ENCODE data around the gene IER5L. TPM values are rescaled to one million over a fixed set of nuclear protein-coding genes. Genes with fewer than 3 reads are reported as not detected.
"Not testable (repeated sequence)": the region's sequence is repeated elsewhere in the genome, so short reads cannot be mapped to it uniquely, and the experiment has no call there.

Gene IER5L
- total and polyA plus RNA-seq, 4 donors = 5.9 to 17.5 (median 9.0) TPM

- peak overlapping the region; percentile 100 for H3K27ac ChIP-seq (ENCODE audit: low read depth, low read length)
- WGBS (ENCODE audit: insufficient coverage) = 95% methylated on average over 7 of the region's 9 CpGs
- no peaks in the 10 kb centered on the region for H3K27me3 ChIP-seq (ENCODE audit: control insufficient read depth, insufficient read depth, low read length)
- no peak overlapping the region for H3K4me3 ChIP-seq (ENCODE audit: low read depth, low read length)
- H3K4me1 ChIP-seq (ENCODE audit: control insufficient read depth, insufficient read depth, low read length) = peaks cover 56% of the 10 kb centered on the region
- H3K36me3 ChIP-seq (ENCODE audit: control insufficient read depth, insufficient read depth, low read length) = peaks cover 63% of the 10 kb centered on the region
- no peak for DNase-seq (ENCODE audit: low read depth in 4 of 6, low spot score in 6 of 6)
- H3K9me3 ChIP-seq (ENCODE audit: control insufficient read depth, insufficient read depth, low read length) = no peaks in the 10 kb centered on the region
Observed at GRCh38 chr9:129138144-129138462, 40.0 kb downstream of the IER5L start.

GRCh38 chr9:129137292-129138143 lies 40.5 kb downstream of the IER5L start:
- Histone ChIP-seq H3K4me1 (ENCODE audit: control insufficient read depth, insufficient read depth, low read length) (peaks cover 50% of the 10 kb centered on the region), H3K36me3 (ENCODE audit: control insufficient read depth, insufficient read depth, low read length) (peaks cover 63% of the 10 kb centered on the region), H3K27ac (ENCODE audit: low read depth, low read length) (peak overlapping the region; percentile 100), H3K9me3 (ENCODE audit: control insufficient read depth, insufficient read depth, low read length) (no peaks in the 10 kb centered on the region), H3K27me3 (ENCODE audit: control insufficient read depth, insufficient read depth, low read length) (no peaks in the 10 kb centered on the region), H3K4me3 (ENCODE audit: low read depth, low read length) (no peak overlapping the region)
- WGBS (ENCODE audit: insufficient coverage) = 91% methylated on average over 15 of the region's 19 CpGs
- DNase-seq (ENCODE audit: low read depth in 4 of 6, low spot score in 6 of 6) = no peak

- DNase-seq (ENCODE audit: low read depth in 4 of 6, low spot score in 6 of 6) = no peak
- Histone ChIP-seq H3K4me3 (ENCODE audit: low read depth, low read length) (no peak overlapping the region), H3K27ac (ENCODE audit: low read depth, low read length) (no peak overlapping the region), H3K4me1 (ENCODE audit: control insufficient read depth, insufficient read depth, low read length) (peaks cover 40% of the 10 kb centered on the region), H3K9me3 (ENCODE audit: control insufficient read depth, insufficient read depth, low read length) (no peaks in the 10 kb centered on the region), H3K36me3 (ENCODE audit: control insufficient read depth, insufficient read depth, low read length) (peaks cover 67% of the 10 kb centered on the region), H3K27me3 (ENCODE audit: control insufficient read depth, insufficient read depth, low read length) (no peaks in the 10 kb centered on the region)
- 62% methylated on average over 12 of the region's 16 CpGs for WGBS (ENCODE audit: insufficient coverage)
Observed at GRCh38 chr9:129136446-129137035, 41.5 kb downstream of the IER5L start.

GRCh38 chr9:129135476-129135875 lies 42.6 kb downstream of the IER5L start:
- Histone ChIP-seq H3K27me3 (ENCODE audit: control insufficient read depth, insufficient read depth, low read length) (no peaks in the 10 kb centered on the region), H3K4me3 (ENCODE audit: low read depth, low read length) (no peak overlapping the region), H3K27ac (ENCODE audit: low read depth, low read length) (no peak overlapping the region), H3K36me3 (ENCODE audit: control insufficient read depth, insufficient read depth, low read length) (peaks cover 72% of the 10 kb centered on the region), H3K4me1 (ENCODE audit: control insufficient read depth, insufficient read depth, low read length) (peaks cover 30% of the 10 kb centered on the region), H3K9me3 (ENCODE audit: control insufficient read depth, insufficient read depth, low read length) (no peaks in the 10 kb centered on the region)
- WGBS (ENCODE audit: insufficient coverage) = 91% methylated on average over 6 of the region's 6 CpGs
- no peak for DNase-seq (ENCODE audit: low read depth in 4 of 6, low spot score in 6 of 6)

- 75% methylated on average over 4 of the region's 4 CpGs for WGBS (ENCODE audit: insufficient coverage)
- H3K36me3 ChIP-seq (ENCODE audit: control insufficient read depth, insufficient read depth, low read length) = peaks cover 80% of the 10 kb centered on the region
- no peaks in the 10 kb centered on the region for H3K27me3 ChIP-seq (ENCODE audit: control insufficient read depth, insufficient read depth, low read length)
- H3K27ac ChIP-seq (ENCODE audit: low read depth, low read length) = no peak overlapping the region
- H3K9me3 ChIP-seq (ENCODE audit: control insufficient read depth, insufficient read depth, low read length) = no peaks in the 10 kb centered on the region
- H3K4me3 ChIP-seq (ENCODE audit: low read depth, low read length) = no peak overlapping the region
- peaks cover 6% of the 10 kb centered on the region for H3K4me1 ChIP-seq (ENCODE audit: control insufficient read depth, insufficient read depth, low read length)
- DNase-seq (ENCODE audit: low read depth in 4 of 6, low spot score in 6 of 6) = no peak
Observed at GRCh38 chr9:129133082-129133481, 45.0 kb downstream of the IER5L start.

GRCh38 chr9:129131300-129132145 lies 46.5 kb downstream of the IER5L start:
- peaks cover 9% of the 10 kb centered on the region for H3K4me1 ChIP-seq (ENCODE audit: control insufficient read depth, insufficient read depth, low read length)
- no peak overlapping the region for H3K4me3 ChIP-seq (ENCODE audit: low read depth, low read length)
- H3K27me3 ChIP-seq (ENCODE audit: control insufficient read depth, insufficient read depth, low read length) = no peaks in the 10 kb centered on the region
- DNase-seq (ENCODE audit: low read depth in 4 of 6, low spot score in 6 of 6) = peak in 2 of 6 donors; percentile 79 to 85
- H3K36me3 ChIP-seq (ENCODE audit: control insufficient read depth, insufficient read depth, low read length) = peaks cover 70% of the 10 kb centered on the region
- WGBS (ENCODE audit: insufficient coverage) = 45% methylated on average over 13 of the region's 13 CpGs
- H3K27ac ChIP-seq (ENCODE audit: low read depth, low read length) = no peak overlapping the region
- H3K9me3 ChIP-seq (ENCODE audit: control insufficient read depth, insufficient read depth, low read length) = no peaks in the 10 kb centered on the region

- H3K9me3 ChIP-seq (ENCODE audit: control insufficient read depth, insufficient read depth, low read length) = no peaks in the 10 kb centered on the region
- no peak for DNase-seq (ENCODE audit: low read depth in 4 of 6, low spot score in 6 of 6)
- WGBS (ENCODE audit: insufficient coverage) = 92% methylated on average over 2 of the region's 3 CpGs
- peaks cover 13% of the 10 kb centered on the region for H3K4me1 ChIP-seq (ENCODE audit: control insufficient read depth, insufficient read depth, low read length)
- peaks cover 63% of the 10 kb centered on the region for H3K36me3 ChIP-seq (ENCODE audit: control insufficient read depth, insufficient read depth, low read length)
- H3K4me3 ChIP-seq (ENCODE audit: low read depth, low read length) = no peak overlapping the region
- H3K27me3 ChIP-seq (ENCODE audit: control insufficient read depth, insufficient read depth, low read length) = no peaks in the 10 kb centered on the region
- no peak overlapping the region for H3K27ac ChIP-seq (ENCODE audit: low read depth, low read length)
Observed at GRCh38 chr9:129130791-129131190, 47.3 kb downstream of the IER5L start.

- H3K9me3 ChIP-seq (ENCODE audit: control insufficient read depth, insufficient read depth, low read length); H3K4me3 ChIP-seq (ENCODE audit: low read depth, low read length); DNase-seq (ENCODE audit: low read depth in 4 of 6, low spot score in 6 of 6); H3K27ac ChIP-seq (ENCODE audit: low read depth, low read length); H3K27me3 ChIP-seq (ENCODE audit: control insufficient read depth, insufficient read depth, low read length): not testable (repeated sequence)
- WGBS (ENCODE audit: insufficient coverage) = 92% methylated on average over 6 of the region's 7 CpGs
- H3K4me1 ChIP-seq (ENCODE audit: control insufficient read depth, insufficient read depth, low read length) = peaks cover 13% of the 10 kb centered on the region
- H3K36me3 ChIP-seq (ENCODE audit: control insufficient read depth, insufficient read depth, low read length) = peaks cover 61% of the 10 kb centered on the region
Observed at GRCh38 chr9:129130271-129130670, 47.8 kb downstream of the IER5L start.

- Histone ChIP-seq H3K4me3 (ENCODE audit: low read depth, low read length) (no peak overlapping the region), H3K4me1 (ENCODE audit: control insufficient read depth, insufficient read depth, low read length) (peaks cover 13% of the 10 kb centered on the region), H3K9me3 (ENCODE audit: control insufficient read depth, insufficient read depth, low read length) (no peaks in the 10 kb centered on the region), H3K27ac (ENCODE audit: low read depth, low read length) (no peak overlapping the region), H3K36me3 (ENCODE audit: control insufficient read depth, insufficient read depth, low read length) (peaks cover 63% of the 10 kb centered on the region), H3K27me3 (ENCODE audit: control insufficient read depth, insufficient read depth, low read length) (no peaks in the 10 kb centered on the region)
- DNase-seq (ENCODE audit: low read depth in 4 of 6, low spot score in 6 of 6) = no peak
- 92% methylated on average over 4 of the region's 5 CpGs for WGBS (ENCODE audit: insufficient coverage)
Observed at GRCh38 chr9:129128689-129129088, 49.4 kb downstream of the IER5L start.

Measured in spinal cord (tissue), 10 donors.